Panc1 (cell line): ENCODE data around the gene HID1. TPM values are rescaled to one million over a fixed set of nuclear protein-coding genes. Genes with fewer than 3 reads are reported as not detected.

Source experiments
- ATAC-seq: fragments of 200-7000 bp; cut with Tn5 transposase; 2 replicates; pipeline ENCODE4 v1.9.1; 2020; ENCODE audit warnings: mild to moderate bottlenecking, moderate library complexity
- BruUV-seq: library from RNA; stranded (reverse); fragments of 400-500 nt; replicated peaks from 2 replicates; lab custom pipeline; 2021; lab: Mats Ljungman, UMichigan
- CTCF ChIA-PET: fragments of 300-600 bp; sonication (Branson Sonifier 250); formaldehyde crosslinking; loops from one replicate; lab custom pipeline; 2022; ENCODE audit warnings: antibody characterized with exemption; lab: Charles Lee
- POLR2A ChIA-PET: fragments of 300-600 bp; sonication (Branson Sonifier 250); formaldehyde crosslinking; loops from one replicate; lab custom pipeline; 2022; ENCODE audit warnings: antibody characterized with exemption; lab: Charles Lee
- DNase-seq: peaks from one replicate; pipeline ENCODE4 v3.0.0-alpha.2; 2010; ENCODE audit warnings: low read depth, low spot score
- H3K27ac ChIP-seq: 2 replicates; pipeline ENCODE4 v1.5.1; 2011; ENCODE audit warnings: mild to moderate bottlenecking, low read length, inconsistent platforms
- H3K27me3 ChIP-seq: fragments of 200-500 bp; sonication (Bioruptor generic); 2 replicates; pipeline ENCODE4 v1.6.0; 2014; ENCODE audit warnings: low read length, inconsistent platforms; ENCODE audit not compliant: control insufficient read depth, insufficient read depth
- H3K36me3 ChIP-seq: fragments of 200-500 bp; sonication (Bioruptor generic); 2 replicates; pipeline ENCODE4 v1.5.1; 2014; ENCODE audit warnings: inconsistent platforms, mild to moderate bottlenecking, low read length, moderate library complexity; ENCODE audit not compliant: control insufficient read depth, insufficient read depth
- H3K4me1 ChIP-seq: 2 replicates; pipeline ENCODE4 v1.5.1; 2011; ENCODE audit warnings: inconsistent platforms, mild to moderate bottlenecking, low read length, moderate library complexity; ENCODE audit not compliant: control insufficient read depth, insufficient read depth
- H3K4me3 ChIP-seq, 2 experiments: 2 replicates each; pipeline ENCODE4 v1.5.1; 2011 to 2012; ENCODE audit warnings: low read depth in 2 of 2, low read length in 2 of 2, mild to moderate bottlenecking in 2 of 2, inconsistent platforms in 1 of 2, moderate library complexity in 1 of 2
- H3K9me3 ChIP-seq: fragments of 200-500 bp; sonication (Bioruptor generic); 2 replicates; pipeline ENCODE4 v1.5.1; 2014; ENCODE audit warnings: low read depth, mild to moderate bottlenecking, inconsistent platforms, low read length, moderate library complexity; ENCODE audit not compliant: control insufficient read depth, insufficient read depth
- CTCF ChIP-seq: fragments of 450-650 bp; IDR thresholded peaks from 2 replicates; pipeline ENCODE4 v1.5.1; 2017; ENCODE audit warnings: mild to moderate bottlenecking
- POLR2AphosphoS5 ChIP-seq: IDR thresholded peaks from 2 replicates; pipeline ENCODE4 v1.6.1; 2012; ENCODE audit warnings: mild to moderate bottlenecking, low read depth, low read length, moderate library complexity
- REST ChIP-seq, 2 experiments: IDR thresholded peaks; 2 replicates each; pipeline ENCODE4 v1.6.1; 2011 to 2012; ENCODE audit warnings: low read depth in 2 of 2, control low read depth in 1 of 2, low read length in 1 of 2, mild to moderate bottlenecking in 1 of 2, moderate library complexity in 1 of 2; ENCODE audit not compliant: insufficient read depth in 1 of 2
- SIN3A ChIP-seq: IDR thresholded peaks from 2 replicates; pipeline ENCODE4 v1.6.1; 2012; ENCODE audit warnings: low read depth, mild to moderate bottlenecking, low read length, moderate library complexity, borderline replicate concordance; ENCODE audit not compliant: insufficient read depth
- TCF7L2 ChIP-seq: IDR thresholded peaks from 2 replicates; pipeline ENCODE4 v1.6.1; 2011; ENCODE audit warnings: mild to moderate bottlenecking, low read depth, low read length, inconsistent platforms
- in situ Hi-C: cut with HindIII; loops from 2 replicates; pipeline ENCODE4 v1.10.0; 2016; ENCODE audit warnings: low sequenced_read_pairs, low pct_unique_long_range_greater_than_20kb
- intact Hi-C: fragments of 100-400 bp; cut with micrococcal nuclease; formaldehyde crosslinking; loops from one replicate; pipeline ENCODE4 v1.10.0; 2022; ENCODE audit not compliant: unreplicated experiment
- total RNA-seq: library from RNA; stranded (reverse); gene quantifications from one replicate; pipeline ENCODE4 v1.2.1, GENCODE V29; 2021; ENCODE audit not compliant: unreplicated experiment

The HID1 gene
- total RNA-seq, 1 experiment from 2014 or later, result 10.9 TPM

- no peak overlapping the region for H3K27ac ChIP-seq
- ATAC-seq (no peak), DNase-seq (no peak)
- intact Hi-C loops, result loop anchor here (5.0 kb wide), 1 partner anchor 47 kb away; no protein-coding TSS in a partner anchor
- CTCF ChIA-PET, result interaction anchor here (0.6 to 1.4 kb wide), 4 partner anchors 27 to 129 kb away, joined by 3 to 8 read pairs (median 3); no protein-coding TSS in a partner anchor
- BruUV-seq, result no TSS peak
- in situ Hi-C loops, result no loop called here
- H3K4me3 ChIP-seq, result no peak overlapping the region
- no peaks in the 10 kb centered on the region for H3K9me3 ChIP-seq
- no peaks in the 10 kb centered on the region for H3K27me3 ChIP-seq
- POLR2A ChIA-PET, result interaction anchor here (0.6 to 0.8 kb wide), 2 partner anchors 22 to 25 kb away, joined by 3 read pairs; partner anchors contain the start of gene CDR2L
- no peak for TF ChIP-seq POLR2AphosphoS5
- TF ChIP-seq REST (IDR thresholded peaks at IDR 0.05; ENCODE audit: insufficient read depth in 1 of 2, low read depth in 2 of 2, low read length in 1 of 2), result no peak
- TF ChIP-seq SIN3A, result no peak
- TF ChIP-seq CTCF, result no peak
- TF ChIP-seq TCF7L2, result no peak
- H3K4me1 ChIP-seq, result peaks cover 21% of the 10 kb centered on the region
- H3K36me3 ChIP-seq, result peaks cover 3% of the 10 kb centered on the region; the same call in 1 of the 2 replicates
Measured at GRCh38 chr17:75009139-75009724, 36.7 kb upstream of the HID1 start.

DNA sequence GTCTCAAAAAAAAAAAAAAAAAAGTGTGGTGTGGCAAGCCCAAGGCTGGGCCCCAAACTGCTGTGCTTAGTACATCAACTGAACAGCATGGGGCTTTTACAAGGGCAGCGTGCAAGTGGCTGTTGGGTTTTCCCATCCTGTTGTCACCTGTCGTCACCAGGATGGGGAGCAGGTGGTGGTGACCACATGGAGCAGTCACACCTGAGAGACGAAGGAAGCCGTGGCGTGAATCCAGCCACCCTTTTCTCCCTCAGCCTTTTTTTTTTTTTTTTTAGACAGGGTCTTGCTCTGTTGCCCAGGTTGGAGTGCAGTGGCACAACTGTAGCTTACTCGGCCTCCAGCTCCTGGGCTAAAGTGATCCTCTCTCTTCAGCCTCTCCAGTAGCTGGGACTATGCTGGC lies 35.8 kb upstream of the HID1 start:
- intact Hi-C loops (loop anchor here (5.0 kb wide), 1 partner anchor 46 kb away; no protein-coding TSS in a partner anchor), in situ Hi-C loops (no loop called here)
- Histone ChIP-seq H3K27me3 (no peaks in the 10 kb centered on the region), H3K36me3 (peaks cover 3% of the 10 kb centered on the region; the same call in 1 of the 2 replicates), H3K9me3 (no peaks in the 10 kb centered on the region), H3K27ac (no peak overlapping the region), H3K4me1 (peaks cover 15% of the 10 kb centered on the region), H3K4me3 (no peak overlapping the region)
- DNase-seq, result no peak
- no peak for TF ChIP-seq TCF7L2
- no peak for TF ChIP-seq POLR2AphosphoS5
- no peak for TF ChIP-seq SIN3A
- TF ChIP-seq CTCF, result no peak
- no peak for TF ChIP-seq REST (IDR thresholded peaks at IDR 0.05; ENCODE audit: insufficient read depth in 1 of 2, low read depth in 2 of 2, low read length in 1 of 2)
- ChIA-PET POLR2A (interaction anchor here (0.8 kb wide), 1 partner anchor 21 kb away, joined by 3 read pairs; the partner anchor contains the start of gene CDR2L), CTCF (interaction anchor here (0.7 to 2.0 kb wide), 4 partner anchors 28 to 128 kb away, joined by 3 to 10 read pairs (median 6); no protein-coding TSS in a partner anchor)
- ATAC-seq, result no peak
- BruUV-seq, result no TSS peak
